Hepatocyte (in vitro differentiated cells): ENCODE measurements around the gene ZBTB32. TPM values are rescaled to one million over a fixed set of nuclear protein-coding genes. Genes with fewer than 3 reads are reported as not detected.
A peak's percentile ranks its signal among the peaks of the same experiment; 100 is the strongest.

ENCODE experiments used
- DNase-seq: peaks from one replicate; pipeline ENCODE4 v3.0.0-alpha.2; 2016; ENCODE audit warnings: low spot score
- H2AFZ ChIP-seq: fragments of 200-600 bp; sonication (generic); 2 replicates; pipeline ENCODE4 v1.6.0; 2016; ENCODE audit warnings: antibody characterized with exemption, mild to moderate bottlenecking
- H3K27ac ChIP-seq: fragments of 200-600 bp; sonication (generic); 2 replicates; pipeline ENCODE4 v1.5.1; 2016; ENCODE audit warnings: mild to moderate bottlenecking
- H3K27me3 ChIP-seq: fragments of 200-600 bp; sonication (generic); 2 replicates; pipeline ENCODE4 v1.6.1; 2016
- H3K36me3 ChIP-seq: fragments of 200-600 bp; sonication (generic); replicated peaks from 2 replicates; pipeline ENCODE4 v1.5.1; 2016; ENCODE audit warnings: low read depth; ENCODE audit not compliant: insufficient read depth
- H3K4me1 ChIP-seq: fragments of 200-600 bp; sonication (generic); 2 replicates; pipeline ENCODE4 v1.5.1; 2016; ENCODE audit warnings: mild to moderate bottlenecking, moderate library complexity; ENCODE audit not compliant: insufficient read depth
- H3K4me2 ChIP-seq: fragments of 200-600 bp; sonication (generic); 2 replicates; pipeline ENCODE4 v1.6.0; 2016
- H3K4me3 ChIP-seq: fragments of 200-600 bp; sonication (generic); 2 replicates; pipeline ENCODE4 v1.5.1; 2016; ENCODE audit warnings: mild to moderate bottlenecking
- H3K79me2 ChIP-seq: fragments of 200-600 bp; sonication (generic); 2 replicates; pipeline ENCODE4 v1.6.0; 2017; ENCODE audit warnings: mild to moderate bottlenecking
- H3K9me2 ChIP-seq: fragments of 200-600 bp; sonication (generic); replicated peaks from 2 replicates; pipeline ENCODE4 v1.6.0; 2017; ENCODE audit warnings: mild to moderate bottlenecking; ENCODE audit not compliant: insufficient read depth
- H3K9me3 ChIP-seq: fragments of 200-600 bp; sonication (generic); 2 replicates; pipeline ENCODE4 v1.5.1; 2016; ENCODE audit warnings: low read depth, mild to moderate bottlenecking
- H4K20me1 ChIP-seq: fragments of 200-600 bp; sonication (generic); 2 replicates; pipeline ENCODE4 v1.6.0; 2016; ENCODE audit warnings: mild to moderate bottlenecking; ENCODE audit not compliant: insufficient read depth, poor library complexity, severe bottlenecking
- EZH2 ChIP-seq: fragments of 200-600 bp; sonication (generic); IDR thresholded peaks from 2 replicates; pipeline ENCODE4 v1.6.1; 2016; ENCODE audit warnings: antibody characterized with exemption, mild to moderate bottlenecking, borderline replicate concordance
- EZH2phosphoT487 ChIP-seq: fragments of 200-600 bp; sonication (generic); IDR thresholded peaks from one replicate; pipeline ENCODE4 v1.6.1; 2018; ENCODE audit warnings: antibody characterized with exemption, mild to moderate bottlenecking, low read depth, moderate library complexity; ENCODE audit not compliant: unreplicated experiment, severe bottlenecking
- WGBS: methylation state at CpG from one replicate; pipeline ENCODE4 v1.1.6; 2016; ENCODE audit warnings: low lambda C conversion rate; ENCODE audit errors: missing lambda C conversion rate; 5-methylcytosine and 5-hydroxymethylcytosine counted together
- polyA plus RNA-seq: library from polyadenylated mRNA; unstranded; fragments of >200 nt; fragmentation: Nextera tagmentation; extraction: Ambion mirVana; gene quantifications from 2 replicates; pipeline ENCODE4 v1.2.1, GENCODE V29; 2016
- total RNA-seq: library from RNA; depleted of rRNA; stranded (reverse); fragments of >200 nt; gene quantifications from 2 replicates; pipeline ENCODE4 v1.2.3, GENCODE V29; 2014
- TF ChIP-seq, protein P1 (sequence below): fragments of 200-600 bp; sonication (generic); IDR thresholded peaks from 2 replicates; pipeline ENCODE4 v1.5.1; 2016; ENCODE audit warnings: antibody characterized with exemption, mild to moderate bottlenecking; ENCODE audit not compliant: poor library complexity

The ZBTB32 gene
- total and polyA plus RNA-seq, 2 experiments from 2014 or later, result 0.11 TPM; not detected in 1

DNA sequence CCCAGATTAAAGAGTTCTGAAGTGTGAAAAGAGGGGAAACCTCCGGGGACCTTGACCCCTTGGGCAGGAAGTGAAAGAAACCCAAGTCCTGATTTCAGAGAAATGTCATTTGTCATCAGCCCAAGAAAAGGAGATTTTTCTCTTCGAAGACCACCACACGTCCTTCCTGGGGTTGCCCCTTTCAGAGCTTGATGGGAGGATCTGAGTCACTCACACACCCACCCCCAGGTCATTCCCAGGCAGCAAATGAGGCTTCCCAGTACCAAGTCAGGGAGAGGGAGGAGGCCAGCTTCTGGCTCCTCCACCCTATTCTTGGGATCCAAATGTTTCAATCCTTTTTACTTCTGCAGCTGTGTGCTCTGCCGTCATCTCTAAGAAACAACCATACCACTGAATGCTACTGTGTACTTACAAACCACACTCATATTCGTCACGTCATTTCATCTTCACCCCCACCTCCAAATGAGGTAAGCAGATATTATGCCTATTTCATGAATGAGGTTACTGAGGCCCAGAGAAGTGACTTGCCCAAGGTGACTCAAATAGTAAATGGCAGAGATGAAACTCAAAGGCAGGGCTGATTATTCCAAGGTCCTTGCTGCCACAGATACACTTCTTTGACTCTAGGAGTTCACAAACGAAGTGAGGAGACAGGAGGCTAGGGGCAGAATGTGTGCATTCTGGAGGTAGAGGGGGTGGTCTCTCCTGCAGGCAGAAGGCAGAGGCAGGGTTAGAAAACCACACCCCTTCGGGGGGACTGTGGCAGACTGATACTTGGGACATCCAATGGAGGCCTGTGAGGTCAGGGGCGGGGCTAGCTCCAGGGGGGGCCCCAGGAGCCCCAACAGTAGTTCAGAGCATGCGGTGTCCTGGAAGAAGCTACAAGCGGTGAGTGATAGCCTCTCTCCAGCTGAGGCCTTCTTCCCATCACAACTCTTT, 8.5 kb downstream of the ZBTB32 start:
- no peaks in the 10 kb centered on the region for H4K20me1 ChIP-seq
- no peaks in the 10 kb centered on the region for H3K9me2 ChIP-seq
- no peak overlapping the region for H3K4me2 ChIP-seq
- H2AFZ ChIP-seq, result no peak overlapping the region
- peaks cover 9% of the 10 kb centered on the region for H3K4me1 ChIP-seq
- H3K4me3 ChIP-seq, result no peak overlapping the region
- no peaks in the 10 kb centered on the region for H3K27me3 ChIP-seq
- 86% methylated on average over 11 of the region's 11 CpGs for WGBS
- peaks cover 7% of the 10 kb centered on the region for H3K79me2 ChIP-seq
- H3K36me3 ChIP-seq, result no peaks in the 10 kb centered on the region
- no peak for TF ChIP-seq EZH2phosphoT487
- TF ChIP-seq, protein P1, sequence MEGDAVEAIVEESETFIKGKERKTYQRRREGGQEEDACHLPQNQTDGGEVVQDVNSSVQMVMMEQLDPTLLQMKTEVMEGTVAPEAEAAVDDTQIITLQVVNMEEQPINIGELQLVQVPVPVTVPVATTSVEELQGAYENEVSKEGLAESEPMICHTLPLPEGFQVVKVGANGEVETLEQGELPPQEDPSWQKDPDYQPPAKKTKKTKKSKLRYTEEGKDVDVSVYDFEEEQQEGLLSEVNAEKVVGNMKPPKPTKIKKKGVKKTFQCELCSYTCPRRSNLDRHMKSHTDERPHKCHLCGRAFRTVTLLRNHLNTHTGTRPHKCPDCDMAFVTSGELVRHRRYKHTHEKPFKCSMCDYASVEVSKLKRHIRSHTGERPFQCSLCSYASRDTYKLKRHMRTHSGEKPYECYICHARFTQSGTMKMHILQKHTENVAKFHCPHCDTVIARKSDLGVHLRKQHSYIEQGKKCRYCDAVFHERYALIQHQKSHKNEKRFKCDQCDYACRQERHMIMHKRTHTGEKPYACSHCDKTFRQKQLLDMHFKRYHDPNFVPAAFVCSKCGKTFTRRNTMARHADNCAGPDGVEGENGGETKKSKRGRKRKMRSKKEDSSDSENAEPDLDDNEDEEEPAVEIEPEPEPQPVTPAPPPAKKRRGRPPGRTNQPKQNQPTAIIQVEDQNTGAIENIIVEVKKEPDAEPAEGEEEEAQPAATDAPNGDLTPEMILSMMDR, result no peak
- TF ChIP-seq EZH2, result no peak
- peak; percentile 2 for DNase-seq
- H3K9me3 ChIP-seq, result no peaks in the 10 kb centered on the region
- no peak overlapping the region for H3K27ac ChIP-seq

DNA sequence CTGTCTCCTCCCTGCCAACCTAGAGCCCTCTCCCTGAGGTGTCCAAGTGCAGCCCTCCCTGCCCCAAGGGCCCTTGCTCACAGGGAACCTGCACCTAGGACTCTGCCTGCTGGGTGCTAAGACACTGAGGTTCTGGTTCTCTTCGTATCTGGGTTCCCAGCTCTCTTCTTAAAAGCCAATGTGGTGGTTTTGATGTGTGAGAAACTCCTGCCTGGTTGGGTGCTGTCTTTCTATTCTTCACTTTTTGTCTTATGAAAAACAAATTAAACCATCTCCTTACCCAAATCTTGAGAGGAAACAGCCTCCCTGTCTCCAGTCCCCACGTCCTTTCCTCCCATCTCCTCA, 9.1 kb downstream of the ZBTB32 start:
- Histone ChIP-seq H2AFZ (no peak overlapping the region), H3K4me3 (no peak overlapping the region), H3K9me3 (no peaks in the 10 kb centered on the region), H3K27ac (no peak overlapping the region), H3K4me1 (peaks cover 9% of the 10 kb centered on the region), H4K20me1 (no peaks in the 10 kb centered on the region), H3K36me3 (no peaks in the 10 kb centered on the region), H3K9me2 (no peaks in the 10 kb centered on the region), H3K79me2 (peaks cover 11% of the 10 kb centered on the region), H3K27me3 (no peaks in the 10 kb centered on the region), H3K4me2 (no peak overlapping the region)
- TF ChIP-seq EZH2phosphoT487 (no peak), EZH2 (no peak)
- TF ChIP-seq, protein P1, result no peak
- 87% methylated on average over 2 of the region's 2 CpGs for WGBS
- no peak for DNase-seq

DNA sequence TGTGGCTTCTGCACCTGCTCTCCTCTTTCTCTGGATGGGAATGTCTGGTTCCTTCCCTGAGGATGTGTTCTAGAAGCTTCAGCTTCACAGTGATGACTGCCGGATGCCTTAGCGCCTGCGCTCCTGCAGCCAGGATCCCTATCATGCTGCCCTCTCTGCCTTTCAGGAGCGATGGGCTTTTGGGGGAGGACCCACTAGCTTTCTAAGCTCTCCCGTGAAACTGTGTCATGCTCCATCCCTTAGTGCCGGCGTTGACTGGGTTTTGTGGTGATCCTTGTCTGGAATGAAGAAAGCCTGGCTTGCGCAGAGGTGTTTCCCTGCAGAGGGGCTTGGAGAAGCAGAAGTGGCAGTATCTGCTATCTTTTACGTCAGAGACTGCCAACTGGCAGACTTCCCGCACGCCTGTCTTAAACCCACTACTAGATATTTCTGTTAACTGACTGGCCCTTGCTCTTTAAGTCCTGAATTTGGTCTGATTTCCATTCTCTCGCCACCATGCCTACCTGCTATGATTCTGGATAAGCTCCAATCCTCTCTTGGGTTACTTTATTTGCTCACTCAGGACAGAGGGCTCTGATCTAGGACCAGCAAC, 9.6 kb downstream of the ZBTB32 start:
- Histone ChIP-seq H3K27ac (no peak overlapping the region), H3K9me3 (no peaks in the 10 kb centered on the region), H3K79me2 (peaks cover 16% of the 10 kb centered on the region), H2AFZ (no peak overlapping the region), H4K20me1 (peaks cover 4% of the 10 kb centered on the region), H3K27me3 (no peaks in the 10 kb centered on the region), H3K4me3 (no peak overlapping the region), H3K36me3 (no peaks in the 10 kb centered on the region), H3K4me1 (peaks cover 10% of the 10 kb centered on the region), H3K9me2 (no peaks in the 10 kb centered on the region), H3K4me2 (no peak overlapping the region)
- 95% methylated on average over 12 of the region's 12 CpGs for WGBS
- TF ChIP-seq EZH2phosphoT487, result no peak
- no peak for TF ChIP-seq EZH2
- TF ChIP-seq, protein P1, result no peak
- DNase-seq, result no peak
